ENCODE measurements around the gene MAPK4.

- no peak for TF ChIP-seq GATA3 (IDR thresholded peaks at IDR 0.05; ENCODE audit: low read depth, low read length)
- no peak for TF ChIP-seq GATA2 (IDR thresholded peaks at IDR 0.05; ENCODE audit: low read depth, low read length)
These were observed 79.8 kb downstream of the MAPK4 start for GRCh38 chr18:50639711-50640110.

Data from SH-SY5Y (cell line).